Inflammatory macrophage (primary cell): ENCODE measurements around the gene DGKB.
"Not testable (repeated sequence)": the region's sequence is repeated elsewhere in the genome, so short reads cannot be mapped to it uniquely, and the experiment has no call there.

Experiments
- DNase-seq, 2 donors: peaks; one replicate each; pipeline ENCODE4 v3.0.0-alpha.2; 2020 to 2022

Gene DGKB

GRCh38 chr7:14570750-14571607, 331.6 kb downstream of the DGKB start:
- no peak for DNase-seq

GRCh38 chr7:14552060-14552459, 350.5 kb downstream of the DGKB start:
- DNase-seq = no peak

GRCh38 chr7:14551310-14551709, 351.2 kb downstream of the DGKB start:
- DNase-seq = no peak

GRCh38 chr7:14542624-14543023, 359.9 kb downstream of the DGKB start:
- no peak for DNase-seq

- no peak for DNase-seq
Observed at GRCh38 chr7:14521183-14521582, 381.4 kb downstream of the DGKB start.

GRCh38 chr7:14510268-14510667, 392.3 kb downstream of the DGKB start:
- no peak for DNase-seq

- no peak for DNase-seq
Observed at GRCh38 chr7:14507617-14508016, 394.9 kb downstream of the DGKB start.

- DNase-seq = no peak
Observed at GRCh38 chr7:14505906-14506305, 396.6 kb downstream of the DGKB start.

- DNase-seq = no peak
Observed at GRCh38 chr7:14504134-14504533, 398.4 kb downstream of the DGKB start.

GRCh38 chr7:14503623-14504022, 398.9 kb downstream of the DGKB start:
- no peak for DNase-seq

GRCh38 chr7:14501436-14501835, 401.1 kb downstream of the DGKB start:
- DNase-seq = no peak

GRCh38 chr7:14497390-14497789, 405.2 kb downstream of the DGKB start:
- no peak for DNase-seq

- DNase-seq = no peak
Observed at GRCh38 chr7:14495633-14496032, 406.9 kb downstream of the DGKB start.

GRCh38 chr7:14487701-14488395, 414.7 kb downstream of the DGKB start:
- no peak for DNase-seq

- DNase-seq = no peak
Observed at GRCh38 chr7:14483663-14484062, 418.9 kb downstream of the DGKB start.

- DNase-seq = no peak
Observed at GRCh38 chr7:14480281-14480680, 422.3 kb downstream of the DGKB start.

GRCh38 chr7:14478834-14479510, 423.6 kb downstream of the DGKB start:
- no peak for DNase-seq

- DNase-seq = not testable (repeated sequence)
Observed at GRCh38 chr7:14461716-14462115, 440.8 kb downstream of the DGKB start.

- DNase-seq = not testable (repeated sequence)
Observed at GRCh38 chr7:14458846-14459245, 443.7 kb downstream of the DGKB start.

- DNase-seq = peak; percentile 57 to 81
Observed at GRCh38 chr7:14457568-14458453, 444.7 kb downstream of the DGKB start.

GRCh38 chr7:14449291-14449690, 453.3 kb downstream of the DGKB start:
- DNase-seq = no peak

GRCh38 chr7:14446829-14447228, 455.7 kb downstream of the DGKB start:
- no peak for DNase-seq
